BLaER1 (cell line): ENCODE measurements around the gene MYBPC2.
"Not testable (repeated sequence)": the region's sequence is repeated elsewhere in the genome, so short reads cannot be mapped to it uniquely, and the experiment has no call there.

Experiments
- H3K27ac ChIP-seq: shearing (Covaris generic); formaldehyde crosslinking; 2 replicates; pipeline ENCODE4 v1.8.1; 2022
- H3K27me3 ChIP-seq: shearing (Covaris generic); formaldehyde crosslinking; 2 replicates; pipeline ENCODE4 v1.8.1; 2022
- H3K36me3 ChIP-seq: shearing (Covaris generic); formaldehyde crosslinking; 2 replicates; pipeline ENCODE4 v1.8.1; 2022
- H3K4me1 ChIP-seq: shearing (Covaris generic); formaldehyde crosslinking; 2 replicates; pipeline ENCODE4 v1.8.1; 2022
- H3K4me2 ChIP-seq: shearing (Covaris generic); formaldehyde crosslinking; 2 replicates; pipeline ENCODE4 v1.8.1; 2022
- H3K4me3 ChIP-seq: shearing (Covaris generic); formaldehyde crosslinking; 2 replicates; pipeline ENCODE4 v1.8.1; 2022
- H3K9ac ChIP-seq: shearing (Covaris generic); formaldehyde crosslinking; 2 replicates; pipeline ENCODE4 v1.8.1; 2022
- H3K9me3 ChIP-seq: shearing (Covaris generic); formaldehyde crosslinking; 2 replicates; pipeline ENCODE4 v1.8.1; 2022
- H4K20me1 ChIP-seq: shearing (Covaris generic); formaldehyde crosslinking; 2 replicates; pipeline ENCODE4 v1.8.1; 2022
- Cebpa-rat ChIP-seq: shearing (Covaris generic); IDR thresholded peaks from 2 replicates; pipeline ENCODE4 v1.8.1; 2022

MYBPC2 gene

DNA sequence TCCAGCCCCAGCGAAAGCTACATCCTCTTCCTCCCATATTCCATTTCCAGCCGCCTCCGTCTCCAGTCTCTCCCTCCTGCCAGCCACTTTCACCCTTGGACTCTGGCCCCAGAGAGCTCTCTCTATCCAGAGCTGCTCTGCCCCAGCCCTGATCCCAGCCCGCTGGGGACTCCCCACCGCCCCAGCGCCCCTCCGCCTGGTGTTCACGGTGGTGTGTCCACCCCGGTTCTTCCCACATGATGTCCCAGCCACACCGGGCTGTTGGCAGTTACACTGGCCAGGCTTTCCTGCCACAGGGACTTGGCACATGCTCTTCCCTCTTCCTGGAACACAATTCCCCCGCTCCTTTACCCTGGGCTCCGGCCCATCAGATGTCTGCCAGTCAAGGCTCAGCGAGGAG, 32.3 kb downstream of the MYBPC2 start:
- H3K27me3 ChIP-seq = no peaks in the 10 kb centered on the region
- H3K4me2 ChIP-seq = no peak overlapping the region
- H3K36me3 ChIP-seq = no peaks in the 10 kb centered on the region
- H3K4me1 ChIP-seq = peaks cover 24% of the 10 kb centered on the region
- no peak for TF ChIP-seq Cebpa-rat
- no peak overlapping the region for H3K27ac ChIP-seq
- no peak overlapping the region for H3K4me3 ChIP-seq
- no peaks in the 10 kb centered on the region for H3K9me3 ChIP-seq
- no peaks in the 10 kb centered on the region for H4K20me1 ChIP-seq
- H3K9ac ChIP-seq = no peak overlapping the region

DNA sequence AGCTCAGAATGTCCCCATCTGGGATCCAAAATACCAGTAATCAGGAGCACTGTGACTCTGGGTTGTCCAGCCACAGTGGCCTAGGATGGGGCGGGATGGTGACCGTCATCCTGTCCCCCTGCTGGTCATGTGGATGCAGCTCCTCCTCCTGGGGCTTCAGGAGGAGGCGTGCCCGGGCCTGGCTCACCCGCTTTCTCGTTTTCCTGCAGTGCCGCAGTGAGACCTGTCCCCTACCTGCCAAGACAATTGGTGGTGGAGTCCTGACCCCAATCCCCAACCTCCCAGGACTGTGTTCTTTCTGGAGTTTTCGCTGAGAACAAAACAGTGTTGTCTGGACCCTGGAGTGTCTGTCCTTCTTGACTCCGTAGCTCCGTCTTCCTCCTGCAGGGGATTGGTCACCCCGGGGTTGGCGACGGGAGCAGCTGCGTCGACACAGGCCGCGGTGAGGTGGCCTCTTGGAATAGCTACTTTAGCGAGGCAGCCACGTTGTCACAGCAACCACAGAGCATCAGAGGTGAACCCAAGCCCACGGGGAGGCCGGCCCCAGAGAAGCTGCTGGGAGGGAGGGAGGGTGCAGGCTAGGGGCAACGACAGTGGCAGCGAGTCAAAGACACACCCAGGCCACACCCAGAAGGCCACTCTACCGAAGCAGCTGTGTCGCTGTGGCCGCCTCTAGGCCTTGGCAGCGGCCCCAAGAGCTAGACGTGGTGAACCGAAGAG, 33.5 kb downstream of the MYBPC2 start:
- TF ChIP-seq Cebpa-rat = no peak
- H3K9me3 ChIP-seq = no peaks in the 10 kb centered on the region
- H3K4me3 ChIP-seq = no peak overlapping the region
- no peak overlapping the region for H3K9ac ChIP-seq
- no peak overlapping the region for H3K4me2 ChIP-seq
- no peak overlapping the region for H3K27ac ChIP-seq
- H4K20me1 ChIP-seq = no peaks in the 10 kb centered on the region
- H3K4me1 ChIP-seq = peaks cover 13% of the 10 kb centered on the region
- H3K27me3 ChIP-seq = no peaks in the 10 kb centered on the region
- H3K36me3 ChIP-seq = no peaks in the 10 kb centered on the region

DNA sequence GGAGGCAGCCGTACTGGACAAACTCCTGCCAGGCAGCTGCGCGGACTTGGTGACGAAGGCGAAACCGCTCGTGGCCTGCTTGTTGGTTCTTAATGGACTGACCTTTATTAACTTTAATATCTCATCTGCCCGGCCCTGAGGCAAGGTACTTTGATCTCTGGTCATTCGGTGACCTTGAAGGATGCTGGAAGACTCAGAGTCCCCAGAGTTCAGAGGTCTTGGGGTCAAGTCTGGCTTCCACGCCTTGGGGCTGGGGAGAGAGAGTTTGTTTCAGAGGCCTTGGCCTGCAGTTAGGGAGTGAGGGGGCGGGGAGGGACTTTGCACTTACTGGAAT, 34.0 kb downstream of the MYBPC2 start:
- no peaks in the 10 kb centered on the region for H3K36me3 ChIP-seq
- peaks cover 7% of the 10 kb centered on the region for H3K4me1 ChIP-seq
- no peak overlapping the region for H3K9ac ChIP-seq
- H3K4me2 ChIP-seq = no peak overlapping the region
- no peaks in the 10 kb centered on the region for H3K27me3 ChIP-seq
- H3K4me3 ChIP-seq = no peak overlapping the region
- no peak for TF ChIP-seq Cebpa-rat
- H3K27ac ChIP-seq = no peak overlapping the region
- no peaks in the 10 kb centered on the region for H3K9me3 ChIP-seq
- no peaks in the 10 kb centered on the region for H4K20me1 ChIP-seq

DNA sequence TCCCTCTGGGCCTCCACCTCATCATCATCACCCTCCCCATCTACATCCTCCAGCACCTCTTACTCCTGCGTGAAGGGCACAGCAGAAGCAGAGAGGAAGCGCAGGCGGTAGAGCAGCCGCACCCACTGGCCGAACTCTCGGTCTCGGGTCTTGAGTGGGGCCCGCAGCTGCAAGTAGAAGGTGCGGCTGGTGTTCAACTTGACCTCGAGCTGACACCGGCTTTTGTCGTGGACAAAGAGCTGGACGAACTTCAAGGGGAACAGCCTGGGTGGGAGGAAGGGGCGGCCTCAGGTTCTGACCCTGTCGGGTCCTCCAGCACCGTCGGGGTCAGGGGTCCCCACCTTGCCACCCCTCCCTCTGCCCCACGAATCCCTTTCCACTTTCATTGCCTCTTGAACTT, 34.9 kb downstream of the MYBPC2 start:
- Histone ChIP-seq H3K9me3 (no peaks in the 10 kb centered on the region), H3K36me3 (no peaks in the 10 kb centered on the region), H4K20me1 (no peaks in the 10 kb centered on the region), H3K27ac (no peak overlapping the region), H3K4me3 (no peak overlapping the region), H3K4me1 (0 out of 2 replicates have a peak, but pooled peaks cover 5% of the 10 kb centered on the region), H3K27me3 (no peaks in the 10 kb centered on the region), H3K4me2 (no peak overlapping the region), H3K9ac (no peak overlapping the region)
- TF ChIP-seq Cebpa-rat = no peak

DNA sequence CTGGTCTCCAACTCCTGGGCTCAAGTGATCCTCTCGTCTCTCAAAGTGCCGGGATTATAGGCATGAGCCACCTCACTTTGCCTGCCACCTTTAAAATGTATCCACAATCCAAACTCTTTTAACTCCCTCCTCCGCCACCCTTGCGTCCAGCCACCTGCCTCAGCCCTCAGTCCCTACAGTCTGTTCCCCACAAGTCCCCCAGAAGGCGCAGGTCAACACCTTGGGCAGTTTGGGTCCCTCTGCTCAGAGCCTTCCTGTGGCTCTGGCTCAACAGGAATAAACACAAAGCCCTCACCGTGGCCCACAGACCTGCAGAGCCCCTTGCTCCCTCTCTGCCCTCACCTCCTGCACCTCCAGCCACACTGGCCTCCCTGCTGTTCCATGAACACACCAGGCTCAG, 36.1 kb downstream of the MYBPC2 start:
- no peaks in the 10 kb centered on the region for H3K36me3 ChIP-seq
- no peak overlapping the region for H3K9ac ChIP-seq
- 0 out of 2 replicates have a peak, but pooled peaks cover 5% of the 10 kb centered on the region for H3K4me1 ChIP-seq
- no peaks in the 10 kb centered on the region for H3K9me3 ChIP-seq
- no peak for TF ChIP-seq Cebpa-rat
- H4K20me1 ChIP-seq = no peaks in the 10 kb centered on the region
- H3K27me3 ChIP-seq = no peaks in the 10 kb centered on the region
- no peak overlapping the region for H3K4me3 ChIP-seq
- H3K4me2 ChIP-seq = no peak overlapping the region
- H3K27ac ChIP-seq = no peak overlapping the region

DNA sequence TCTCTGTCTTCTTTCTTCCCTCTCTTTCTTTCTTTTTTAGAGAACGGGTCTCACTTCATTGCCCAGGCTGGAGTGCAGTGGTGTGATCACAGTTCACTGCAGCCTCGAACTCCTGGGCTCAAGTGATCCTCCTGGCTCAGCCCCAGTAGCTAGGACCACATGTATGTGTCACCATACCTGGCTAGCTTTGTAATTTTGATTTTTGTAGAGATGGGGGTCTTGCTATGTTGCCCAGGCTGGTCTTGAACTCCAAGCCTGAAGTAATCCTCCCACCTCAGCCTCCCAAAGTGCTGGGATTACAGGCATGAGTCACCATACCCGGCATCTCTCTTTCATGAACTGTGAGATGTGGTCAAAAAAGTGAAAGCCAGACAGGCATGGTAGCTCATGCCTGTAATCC, 40.6 kb downstream of the MYBPC2 start:
- H3K36me3 ChIP-seq, H3K9ac ChIP-seq, H3K4me2 ChIP-seq, H3K4me1 ChIP-seq, H3K27ac ChIP-seq, H3K4me3 ChIP-seq, H4K20me1 ChIP-seq, H3K9me3 ChIP-seq: not testable (repeated sequence)
- peaks cover 36% of the 10 kb centered on the region for H3K27me3 ChIP-seq

DNA sequence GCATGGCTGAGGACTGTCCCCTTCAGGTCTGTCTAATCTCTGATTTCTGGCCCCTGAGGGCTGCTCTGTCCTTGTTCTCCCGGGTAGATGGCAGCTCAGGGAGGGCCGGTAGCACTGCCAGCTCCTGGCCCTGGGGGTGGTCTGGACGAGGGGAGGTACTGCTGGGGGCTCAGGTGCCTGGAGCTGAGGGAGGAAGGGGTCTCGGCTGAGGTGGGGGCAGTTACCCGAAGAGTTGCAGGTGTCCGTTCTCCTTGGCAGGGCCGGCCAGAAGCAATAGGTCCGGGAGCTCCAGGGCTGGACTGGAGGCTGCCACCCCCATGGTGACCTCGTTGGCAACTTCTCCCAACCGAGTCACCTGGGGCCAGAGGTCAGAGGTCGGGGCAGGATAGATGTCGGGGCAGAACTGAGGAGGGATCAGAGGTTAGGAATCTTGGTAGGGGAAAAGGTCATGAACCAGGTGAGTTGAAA, 42.4 kb downstream of the MYBPC2 start:
- Histone ChIP-seq H3K27me3 (peaks cover 38% of the 10 kb centered on the region), H3K9ac (no peak overlapping the region), H3K4me3 (no peak overlapping the region), H4K20me1 (no peaks in the 10 kb centered on the region), H3K9me3 (no peaks in the 10 kb centered on the region), H3K4me2 (no peak overlapping the region), H3K27ac (no peak overlapping the region), H3K4me1 (peaks cover 10% of the 10 kb centered on the region), H3K36me3 (no peaks in the 10 kb centered on the region)
- TF ChIP-seq Cebpa-rat = no peak

DNA sequence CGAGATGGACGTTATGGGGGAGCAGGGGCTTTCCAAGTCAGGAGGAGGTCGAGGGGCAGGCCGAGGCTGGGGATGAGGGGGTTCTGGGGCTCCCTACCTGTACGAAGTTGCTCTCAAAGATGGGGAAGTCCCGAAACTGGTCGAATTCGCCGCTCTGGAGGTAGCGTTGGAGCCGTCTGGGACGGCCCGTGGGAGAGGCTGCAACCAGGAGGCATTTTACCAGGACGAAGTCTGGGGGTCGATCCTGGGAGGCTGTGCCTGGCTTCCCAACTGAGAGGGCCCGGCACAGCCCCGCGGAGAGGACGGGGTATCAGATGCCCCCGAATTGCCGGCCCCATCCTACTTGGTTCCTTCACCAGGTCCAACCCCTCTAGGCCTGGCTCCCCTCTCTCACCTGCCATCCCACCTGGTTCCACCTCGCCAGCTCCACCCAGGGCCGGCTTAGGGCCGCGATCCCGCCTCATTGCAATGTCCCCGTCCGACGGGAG, 43.1 kb downstream of the MYBPC2 start:
- Histone ChIP-seq H3K4me2 (no peak overlapping the region), H3K4me3 (no peak overlapping the region), H3K27ac (no peak overlapping the region), H4K20me1 (no peaks in the 10 kb centered on the region), H3K9me3 (no peaks in the 10 kb centered on the region), H3K9ac (no peak overlapping the region), H3K27me3 (peaks cover 38% of the 10 kb centered on the region), H3K36me3 (no peaks in the 10 kb centered on the region), H3K4me1 (peaks cover 11% of the 10 kb centered on the region)
- no peak for TF ChIP-seq Cebpa-rat

DNA sequence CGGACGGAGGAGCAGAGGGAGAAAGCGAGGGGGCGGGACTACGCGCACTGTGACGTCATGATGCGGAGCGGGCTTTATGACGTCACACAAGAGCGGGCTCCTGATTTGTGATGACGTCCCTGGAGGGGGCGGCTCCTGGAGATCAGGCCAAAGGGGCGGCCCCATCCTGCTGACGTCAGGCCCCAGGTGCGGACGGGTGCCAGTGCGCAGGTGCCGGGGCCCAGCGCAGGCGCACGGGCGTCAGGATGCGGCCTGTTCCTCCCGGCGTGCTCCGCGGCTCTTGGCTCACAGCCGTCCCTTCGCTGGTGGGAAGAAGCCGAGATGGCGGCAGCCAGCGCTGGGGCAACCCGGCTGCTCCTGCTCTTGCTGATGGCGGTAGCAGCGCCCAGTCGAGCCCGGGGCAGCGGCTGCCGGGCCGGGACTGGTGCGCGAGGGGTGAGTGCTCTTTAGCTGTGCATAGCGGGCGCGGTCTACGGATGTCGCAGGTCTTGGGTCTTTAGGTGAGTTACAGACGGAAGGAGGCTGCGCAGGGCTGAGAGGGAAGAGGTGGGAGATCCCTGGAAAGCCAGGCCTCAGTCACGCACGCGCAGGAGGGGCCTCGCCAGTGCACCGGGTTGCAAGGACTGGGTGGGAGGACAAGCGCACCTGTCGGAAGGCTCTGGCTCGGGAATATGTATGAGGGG, 43.7 kb downstream of the MYBPC2 start, which contains the start of the genes EMC10 and GARIN5A:
Gene EMC10, plus strand, starts transcription at position 284 of the 683 bp plus-strand sequence. Its CDS starts 38 bp downstream, at position 322.
Gene GARIN5A, minus strand, starts transcription at position 625 of the 683 bp plus-strand sequence. Its CDS starts 460 bp downstream, at position 165.
- Histone ChIP-seq H3K27me3 (peaks cover 38% of the 10 kb centered on the region), H3K9me3 (no peaks in the 10 kb centered on the region), H4K20me1 (no peaks in the 10 kb centered on the region), H3K9ac (no peak within 1 kb of the TSS), H3K27ac (no peak within 1 kb of the TSS), H3K4me1 (peaks cover 17% of the 10 kb centered on the region), H3K36me3 (no peaks in the 10 kb centered on the region), H3K4me3 (no peak within 1 kb of the TSS; the same call in none of the 2 replicates), H3K4me2 (peak within 1 kb of the TSS; percentile 42)
- no peak for TF ChIP-seq Cebpa-rat

DNA sequence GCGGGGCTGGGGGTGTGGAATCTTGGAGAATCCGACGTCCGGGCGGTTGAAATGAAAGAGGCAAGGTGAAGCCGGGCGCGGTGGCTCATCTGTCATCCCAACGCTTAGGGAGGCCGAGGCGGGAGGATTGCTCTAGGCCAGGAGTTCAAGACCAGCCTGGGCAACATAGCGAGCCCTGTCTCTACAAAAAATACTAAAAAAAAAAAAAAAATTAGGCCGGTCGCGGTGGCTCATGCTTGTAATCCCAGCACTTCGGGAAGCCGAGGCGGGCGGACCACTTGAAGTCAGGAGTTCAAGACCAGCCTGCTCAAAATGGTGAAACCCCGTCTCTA, 44.2 kb downstream of the MYBPC2 start:
- Histone ChIP-seq H3K36me3 (no peaks in the 10 kb centered on the region), H3K27ac (no peak overlapping the region), H3K4me2 (no peak overlapping the region), H3K4me1 (peaks cover 21% of the 10 kb centered on the region), H3K9ac (no peak overlapping the region), H3K27me3 (peaks cover 38% of the 10 kb centered on the region), H3K9me3 (no peaks in the 10 kb centered on the region), H3K4me3 (no peak overlapping the region; the same call in 1 of the 2 replicates), H4K20me1 (no peaks in the 10 kb centered on the region)
- TF ChIP-seq Cebpa-rat = no peak
